ENCODE data around the gene ANK3. TPM values are rescaled to one million over a fixed set of nuclear protein-coding genes. Genes with fewer than 3 reads are reported as not detected.

The ANK3 gene
- total RNA-seq, result 100 to 1,000 TPM in 1 of 2 donors, 10 to 100 TPM in 1; 55.4 to 126 TPM

- ATAC-seq (ENCODE audit: insufficient number of reproducible peaks, low FRiP score, low read depth) (no peak), DNase-seq (ENCODE audit: low spot score) (no peak)
- H3K4me3 ChIP-seq, result no peak within 1 kb of the TSS
- H3K27me3 ChIP-seq (replicated peaks; ENCODE audit: insufficient read depth), result no peaks in the 10 kb centered on the region
- H3K9me3 ChIP-seq, result no peaks in the 10 kb centered on the region
- H3K36me3 ChIP-seq, result no peaks in the 10 kb centered on the region
- no peak within 1 kb of the TSS for H3K27ac ChIP-seq
- TF ChIP-seq CTCF (IDR thresholded peaks at IDR 0.05), result no peak
- H3K4me1 ChIP-seq (ENCODE audit: control insufficient read depth in 1 of 2, low read depth in 2 of 2), result peaks cover 6 to 9% of the 10 kb centered on the region in 2 donors
Observed at GRCh38 chr10:60389413-60390025, at the start of gene ANK3. Gene ANK3, minus strand, starts transcription at chr10:60389875. Its CDS starts 337 bp downstream, at chr10:60389538.

DNA sequence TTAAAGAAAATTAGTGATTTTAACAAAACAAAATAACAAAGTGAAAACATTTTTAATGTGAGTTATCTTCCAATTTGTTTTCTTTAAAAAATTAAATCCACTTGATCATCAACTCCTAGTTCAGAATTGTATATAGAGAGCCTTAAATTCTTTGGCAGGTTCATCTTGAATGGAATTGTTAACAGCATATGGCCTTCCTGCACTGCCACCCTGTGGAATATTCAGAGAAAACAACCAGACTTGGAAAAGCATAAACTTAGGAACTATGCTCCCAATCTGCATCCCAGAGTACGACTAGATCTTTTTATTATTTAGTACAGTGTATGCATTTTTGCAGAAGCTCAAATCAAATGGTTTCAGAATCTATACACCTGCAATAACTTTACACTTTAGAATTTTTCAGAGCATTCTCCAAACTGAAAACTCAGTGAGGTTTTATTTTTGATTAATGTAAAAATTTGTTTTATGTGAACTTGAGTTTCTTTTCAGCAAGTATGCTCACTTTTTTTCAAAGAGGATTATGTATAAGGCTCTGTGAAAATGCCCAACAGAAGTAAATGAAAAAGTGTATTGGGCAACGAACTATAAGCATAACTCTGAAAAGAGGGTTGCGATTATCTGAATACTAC lies 44.9 kb upstream of the ANK3 start:
- no peaks in the 10 kb centered on the region for H3K36me3 ChIP-seq
- peak; percentile 66 for TF ChIP-seq CTCF (IDR thresholded peaks at IDR 0.05)
- H3K4me3 ChIP-seq, result no peak overlapping the region
- H3K4me1 ChIP-seq (ENCODE audit: control insufficient read depth in 1 of 2, low read depth in 2 of 2), result peaks cover 13 to 30% of the 10 kb centered on the region in 2 donors
- H3K9me3 ChIP-seq, result no peaks in the 10 kb centered on the region
- ATAC-seq (ENCODE audit: insufficient number of reproducible peaks, low FRiP score, low read depth), result no peak
- no peak overlapping the region for H3K27ac ChIP-seq
- DNase-seq (ENCODE audit: low spot score), result no peak
- no peaks in the 10 kb centered on the region for H3K27me3 ChIP-seq (replicated peaks; ENCODE audit: insufficient read depth)

- no peak for DNase-seq (ENCODE audit: low spot score)
- Histone ChIP-seq H3K4me3 (no peak overlapping the region), H3K4me1 (ENCODE audit: control insufficient read depth in 1 of 2, low read depth in 2 of 2) (peaks cover 21 to 39% of the 10 kb centered on the region in 2 donors), H3K36me3 (no peaks in the 10 kb centered on the region), H3K27ac (peak overlapping the region; percentile 4 to 32), H3K9me3 (no peaks in the 10 kb centered on the region), H3K27me3 (replicated peaks; ENCODE audit: insufficient read depth) (no peaks in the 10 kb centered on the region)
- TF ChIP-seq CTCF (IDR thresholded peaks at IDR 0.05), result no peak
- no peak for ATAC-seq (ENCODE audit: insufficient number of reproducible peaks, low FRiP score, low read depth)
Observed at GRCh38 chr10:60433684-60434083, 44.0 kb upstream of the ANK3 start.

GRCh38 chr10:60430836-60431597 lies 41.3 kb upstream of the ANK3 start:
- DNase-seq (ENCODE audit: low spot score), result no peak
- TF ChIP-seq CTCF (IDR thresholded peaks at IDR 0.05), result no peak
- Histone ChIP-seq H3K4me1 (ENCODE audit: control insufficient read depth in 1 of 2, low read depth in 2 of 2) (peaks cover 23 to 53% of the 10 kb centered on the region in 2 donors), H3K27me3 (replicated peaks; ENCODE audit: insufficient read depth) (no peaks in the 10 kb centered on the region), H3K4me3 (no peak overlapping the region), H3K9me3 (no peaks in the 10 kb centered on the region), H3K27ac (no peak overlapping the region), H3K36me3 (no peaks in the 10 kb centered on the region)
- no peak for ATAC-seq (ENCODE audit: insufficient number of reproducible peaks, low FRiP score, low read depth)

DNA sequence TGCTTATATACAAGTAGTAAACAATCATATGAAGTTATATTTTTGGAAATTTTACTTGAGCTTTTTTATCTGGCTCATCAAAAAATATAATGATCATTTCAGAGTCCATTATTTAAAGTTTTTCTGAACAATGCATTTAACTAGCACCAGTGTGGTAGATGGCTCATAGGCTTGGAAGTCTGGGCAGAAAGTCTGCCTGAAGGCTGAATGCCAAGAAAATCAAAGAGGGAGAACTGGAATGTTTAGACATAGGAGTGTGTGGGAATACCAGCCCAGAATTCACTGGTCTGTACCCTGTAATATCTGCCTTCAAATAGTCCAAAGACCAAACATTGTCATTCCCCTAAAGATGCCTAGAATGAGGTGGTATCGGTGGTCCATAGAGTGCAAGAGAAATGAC lies 40.3 kb upstream of the ANK3 start:
- no peak for ATAC-seq (ENCODE audit: insufficient number of reproducible peaks, low FRiP score, low read depth)
- no peak for DNase-seq (ENCODE audit: low spot score)
- TF ChIP-seq CTCF (IDR thresholded peaks at IDR 0.05), result no peak

More for the DNA sequence above, 40.3 kb upstream of the ANK3 start:
- H3K27me3 ChIP-seq (replicated peaks; ENCODE audit: insufficient read depth), result no peaks in the 10 kb centered on the region
- no peaks in the 10 kb centered on the region for H3K9me3 ChIP-seq
- H3K4me1 ChIP-seq (ENCODE audit: control insufficient read depth in 1 of 2, low read depth in 2 of 2), result peaks cover 23 to 55% of the 10 kb centered on the region in 2 donors
- peak overlapping the region in 1 of 2 donors; percentile 62 for H3K27ac ChIP-seq
- H3K36me3 ChIP-seq, result no peaks in the 10 kb centered on the region
- H3K4me3 ChIP-seq, result no peak overlapping the region

Data from thoracic aorta (tissue), 2 donors.